Small intestine (tissue), 7 donors: ENCODE results near the gene OSBPL10. TPM values are rescaled to one million over a fixed set of nuclear protein-coding genes. Genes with fewer than 3 reads are reported as not detected.

Source experiments
- DNase-seq, 2 donors: peaks; one replicate each; pipeline versions ENCODE4 v3.0.0 to v3.0.0-alpha.2; 2013
- FAIRE-seq: peaks from 2 replicates; lab custom pipeline; 2012; peaks lifted over from hg19 to GRCh38; lab: Jason Lieb, UNC
- H3K27ac ChIP-seq, 3 donors: one replicate each; pipeline ENCODE4 v1.5.1; 2013; ENCODE audit warnings: low read length in 2 of 3, mild to moderate bottlenecking in 2 of 3, control low read depth in 1 of 3, inconsistent platforms in 1 of 3, low read depth in 1 of 3, moderate library complexity in 1 of 3
- H3K27me3 ChIP-seq, 3 donors: one replicate each; pipeline ENCODE4 v1.6.1; 2013; ENCODE audit warnings: low read length in 3 of 3, inconsistent platforms in 1 of 3; ENCODE audit not compliant: control insufficient read depth in 3 of 3, insufficient read depth in 3 of 3
- H3K36me3 ChIP-seq, 3 donors: one replicate each; pipeline ENCODE4 v1.6.1; 2013; ENCODE audit warnings: low read length in 3 of 3, inconsistent platforms in 1 of 3, low read depth in 1 of 3, mild to moderate bottlenecking in 1 of 3, moderate library complexity in 1 of 3; ENCODE audit not compliant: control insufficient read depth in 3 of 3, insufficient read depth in 2 of 3
- H3K4me1 ChIP-seq, 3 donors: one replicate each; pipeline ENCODE4 v1.6.1; 2013; ENCODE audit warnings: low read length in 2 of 3, inconsistent platforms in 1 of 3, low read depth in 1 of 3, mild to moderate bottlenecking in 1 of 3, moderate library complexity in 1 of 3; ENCODE audit not compliant: control insufficient read depth in 3 of 3, insufficient read depth in 2 of 3
- H3K4me3 ChIP-seq, 3 donors: one replicate each; pipeline ENCODE4 v1.5.1; 2013; ENCODE audit warnings: low read length in 3 of 3, control low read depth in 1 of 3, inconsistent platforms in 1 of 3, low read depth in 1 of 3, mild to moderate bottlenecking in 1 of 3, moderate library complexity in 1 of 3
- H3K9me3 ChIP-seq, 2 donors: one replicate each; pipeline ENCODE4 v1.6.1; 2013; ENCODE audit warnings: low read depth in 1 of 2, low read length in 1 of 2; ENCODE audit not compliant: control insufficient read depth in 2 of 2, insufficient read depth in 1 of 2
- WGBS, 3 donors: extraction: QIAGEN DNeasy Blood & Tissue Kit; methylation state at CpG; one replicate each; pipeline ENCODE4 v1.1.7; 2013; 5-methylcytosine and 5-hydroxymethylcytosine counted together
- polyA plus RNA-seq, 4 donors: library from polyadenylated mRNA; stranded (reverse) in 3 of 4; unstranded in 1 of 4; fragments of 200-250 nt in 3 of 4; fragments of 120-200 nt in 1 of 4; gene quantifications; one replicate each; pipeline versions ENCODE4 v1.2.1 to v1.2.3, GENCODE V29; 2013
- donor health status: healthy with polysubstance abuse.
- donor health status: control.
- donor health status: control.
- donor health status: Bipolar disorder and iron deficiency.
- donor health status: healthy.

OSBPL10 gene
- polyA plus RNA-seq, 4 donors = 1.4 to 8.6 (median 3.8) TPM

GRCh38 chr3:31767920-31768319 lies 213.1 kb downstream of the OSBPL10 start:
- WGBS, 3 donors = 85 to 92% (median 91%) methylated on average over 8 of the region's 8 CpGs
- H3K27me3 ChIP-seq = no peaks in the 10 kb centered on the region
- H3K9me3 ChIP-seq = no peaks in the 10 kb centered on the region
- no peaks in the 10 kb centered on the region for H3K4me1 ChIP-seq
- H3K4me3 ChIP-seq = no peak overlapping the region
- no peak overlapping the region for H3K27ac ChIP-seq
- FAIRE-seq (no peak), DNase-seq (no peak)
- no peaks in the 10 kb centered on the region for H3K36me3 ChIP-seq

- no peak overlapping the region for H3K4me3 ChIP-seq
- no peak for FAIRE-seq
- H3K27ac ChIP-seq = no peak overlapping the region
- H3K9me3 ChIP-seq = no peaks in the 10 kb centered on the region
- no peak for DNase-seq
- H3K27me3 ChIP-seq = no peaks in the 10 kb centered on the region
- no peaks in the 10 kb centered on the region for H3K36me3 ChIP-seq
- H3K4me1 ChIP-seq = no peaks in the 10 kb centered on the region
Measured at GRCh38 chr3:31766669-31767068, 214.4 kb downstream of the OSBPL10 start.

- Histone ChIP-seq H3K27ac (no peak overlapping the region), H3K4me3 (no peak overlapping the region), H3K27me3 (no peaks in the 10 kb centered on the region), H3K4me1 (no peaks in the 10 kb centered on the region), H3K9me3 (no peaks in the 10 kb centered on the region), H3K36me3 (no peaks in the 10 kb centered on the region)
- FAIRE-seq (no peak), DNase-seq (no peak)
- 66 to 94% (median 83%) methylated on average over 3 to 4 of the region's 4 CpGs for WGBS, 3 donors
Measured at GRCh38 chr3:31765871-31766270, 215.2 kb downstream of the OSBPL10 start.

- FAIRE-seq (no peak), DNase-seq (no peak)
- Histone ChIP-seq H3K4me1 (no peaks in the 10 kb centered on the region), H3K27ac (no peak overlapping the region), H3K27me3 (no peaks in the 10 kb centered on the region), H3K4me3 (no peak overlapping the region), H3K9me3 (no peaks in the 10 kb centered on the region), H3K36me3 (no peaks in the 10 kb centered on the region)
- 74 to 87% (median 80%) methylated on average over 3 of the region's 3 CpGs for WGBS, 3 donors
Measured at GRCh38 chr3:31763731-31764130, 217.3 kb downstream of the OSBPL10 start.

DNA sequence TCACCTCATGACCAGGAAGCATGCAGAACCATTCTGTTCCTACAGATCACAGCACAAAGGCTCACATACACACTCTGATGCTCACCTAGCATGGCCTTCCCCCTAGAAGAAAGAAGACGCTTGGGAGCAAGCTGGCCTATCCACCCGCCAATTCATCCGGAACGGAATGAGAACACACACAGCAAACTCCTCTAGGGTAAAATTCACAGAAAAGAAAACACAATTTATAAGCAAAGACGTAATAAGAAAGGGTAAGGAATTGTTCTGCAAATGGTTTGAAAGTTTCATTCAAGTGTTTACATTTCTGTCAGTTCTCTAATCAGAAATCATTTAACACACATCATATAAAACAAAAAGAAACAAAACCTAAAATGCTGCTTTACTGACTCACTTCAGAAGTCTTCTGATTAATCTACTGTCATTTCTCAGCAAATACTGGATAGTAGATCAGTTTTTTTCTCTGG lies 218.1 kb downstream of the OSBPL10 start:
- no peaks in the 10 kb centered on the region for H3K36me3 ChIP-seq
- H3K4me3 ChIP-seq = no peak overlapping the region
- H3K27ac ChIP-seq = no peak overlapping the region
- DNase-seq (no peak), FAIRE-seq (no peak)
- H3K4me1 ChIP-seq = no peaks in the 10 kb centered on the region
- H3K27me3 ChIP-seq = no peaks in the 10 kb centered on the region
- WGBS, 3 donors = 82 to 93% (median 93%) methylated on average over 5 of the region's 5 CpGs
- H3K9me3 ChIP-seq = no peaks in the 10 kb centered on the region

DNA sequence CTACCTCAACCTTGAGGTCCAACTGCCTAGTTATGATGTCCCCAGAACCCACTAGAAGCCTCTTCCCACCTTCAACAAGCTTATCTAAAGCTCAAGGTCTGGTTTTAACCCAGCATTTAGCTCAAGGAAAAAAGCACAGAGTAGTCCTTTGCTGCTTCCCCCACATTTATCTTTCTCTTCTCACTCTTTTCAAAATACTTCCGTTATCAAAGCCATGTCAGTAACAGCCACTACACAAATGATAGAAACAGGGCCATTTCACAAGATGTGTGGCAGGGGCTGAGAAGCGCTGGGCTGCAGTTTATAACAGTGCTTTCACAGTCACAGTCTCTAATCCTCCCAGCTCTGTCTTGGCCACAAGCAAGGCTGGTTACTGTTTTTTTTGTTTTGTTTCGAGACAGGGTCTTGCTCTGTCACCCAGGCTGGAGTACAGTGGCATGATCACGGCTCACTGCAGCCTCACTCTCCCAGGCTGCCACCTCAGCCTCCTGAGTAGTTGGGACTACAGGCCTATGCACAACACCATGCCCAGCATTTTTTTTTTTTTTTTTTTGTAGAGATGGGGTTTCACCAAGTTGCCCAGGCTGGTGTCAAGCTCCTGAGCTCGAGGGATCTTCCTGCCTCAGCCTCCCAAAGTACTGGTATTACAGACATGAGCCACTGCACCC lies 218.8 kb downstream of the OSBPL10 start:
- FAIRE-seq (no peak), DNase-seq (no peak)
- Histone ChIP-seq H3K4me1 (no peaks in the 10 kb centered on the region), H3K27ac (no peak overlapping the region), H3K27me3 (no peaks in the 10 kb centered on the region), H3K36me3 (no peaks in the 10 kb centered on the region), H3K9me3 (no peaks in the 10 kb centered on the region), H3K4me3 (no peak overlapping the region)
- 75 to 86% (median 84%) methylated on average over 5 of the region's 5 CpGs for WGBS, 3 donors

DNA sequence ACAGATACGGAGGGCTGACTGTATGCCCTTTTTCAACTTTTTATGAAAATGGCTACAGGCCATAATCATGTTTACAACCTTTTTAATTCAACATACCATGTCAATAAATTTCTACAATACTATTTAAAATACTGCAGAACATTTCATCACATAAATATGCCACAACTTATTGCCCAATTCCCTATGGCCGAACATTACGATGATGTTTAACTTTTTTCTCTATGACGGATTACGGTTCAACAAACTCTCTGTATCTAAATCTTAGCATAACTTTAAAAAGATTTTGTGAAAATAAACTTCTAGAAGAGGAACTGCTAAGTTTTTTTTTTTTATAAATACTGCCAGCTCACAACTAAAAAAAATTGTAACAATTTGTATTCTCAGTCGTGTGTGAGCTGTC lies 220.4 kb downstream of the OSBPL10 start:
- Histone ChIP-seq H3K4me1 (no peaks in the 10 kb centered on the region), H3K36me3 (no peaks in the 10 kb centered on the region), H3K9me3 (no peaks in the 10 kb centered on the region), H3K27me3 (no peaks in the 10 kb centered on the region), H3K27ac (no peak overlapping the region), H3K4me3 (no peak overlapping the region)
- DNase-seq (no peak), FAIRE-seq (no peak)
- 85 to 91% (median 90%) methylated on average over 6 of the region's 6 CpGs for WGBS, 3 donors

DNA sequence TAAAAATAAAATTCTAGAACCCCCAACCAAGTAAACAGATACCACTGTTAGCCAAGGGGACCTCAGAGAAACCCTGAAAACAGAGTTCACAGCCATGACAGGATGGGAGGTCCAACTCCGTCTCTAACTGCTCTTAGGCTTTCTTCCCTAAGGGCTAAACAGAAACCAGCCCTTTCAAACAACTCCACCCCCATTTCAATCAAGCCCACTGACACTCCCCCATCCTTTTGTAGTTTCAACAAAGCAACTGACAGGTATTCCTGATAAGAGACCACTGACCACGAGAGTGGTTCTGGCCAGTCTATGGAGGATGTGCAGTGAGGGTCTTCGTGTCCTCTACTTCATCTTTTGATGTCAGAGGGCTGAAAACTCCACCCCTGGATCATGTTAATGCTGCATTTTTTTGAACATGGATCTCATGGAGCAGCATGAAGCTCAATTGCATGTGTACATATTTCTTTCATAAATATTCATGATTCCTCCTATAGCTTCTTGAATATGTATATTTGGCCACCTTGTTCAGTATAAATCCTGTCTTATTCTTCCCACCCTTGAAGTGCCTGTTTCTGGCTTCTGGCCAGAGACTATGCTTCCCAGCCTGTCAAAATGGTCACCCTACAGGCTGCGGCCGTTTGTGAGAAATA lies 222.6 kb downstream of the OSBPL10 start:
- Histone ChIP-seq H3K4me3 (no peak overlapping the region), H3K27ac (no peak overlapping the region), H3K4me1 (no peaks in the 10 kb centered on the region), H3K9me3 (no peaks in the 10 kb centered on the region), H3K36me3 (no peaks in the 10 kb centered on the region), H3K27me3 (no peaks in the 10 kb centered on the region)
- DNase-seq (no peak), FAIRE-seq (no peak)
- WGBS, 3 donors = 86 to 92% (median 87%) methylated on average over 5 of the region's 5 CpGs
